Adrenal gland (tissue), 12 donors: ENCODE results near the gene FOXJ3. TPM values are rescaled to one million over a fixed set of nuclear protein-coding genes. Genes with fewer than 3 reads are reported as not detected.

Experiments
- DNase-seq, 7 donors: peaks; one replicate each; pipeline ENCODE4 v3.0.0-alpha.2; 2019 to 2020
- H3K27ac ChIP-seq, 5 donors: fragments of 200-600 bp; sonication (generic) in 4 of 5; 1 replicate in 3 of 5; 2 replicates in 2 of 5; pipeline versions ENCODE4 v1.5.1 to v1.8.0; 2016 to 2020; ENCODE audit warnings: mild to moderate bottlenecking in 1 of 5
- H3K27me3 ChIP-seq: fragments of 200-600 bp; 2 replicates; pipeline ENCODE4 v1.8.0; 2021
- H3K36me3 ChIP-seq, 2 donors: fragments of 200-600 bp; replicated peaks in 1 of 2; 1 replicate in 1 of 2; 2 replicates in 1 of 2; pipeline versions ENCODE4 v1.5.1 to v1.8.0; 2018 to 2022
- H3K4me1 ChIP-seq, 2 donors: fragments of 200-600 bp; replicated peaks in 1 of 2; 1 replicate in 1 of 2; 2 replicates in 1 of 2; pipeline versions ENCODE4 v1.5.1 to v1.8.0; 2018 to 2021
- H3K4me3 ChIP-seq, 4 donors: fragments of 200-600 bp; sonication (generic) in 3 of 4; one replicate each; pipeline ENCODE4 v1.5.1; 2016 to 2018
- H3K9me3 ChIP-seq, 3 donors: fragments of 200-600 bp; sonication (generic) in 1 of 3; replicated peaks in 1 of 3; 1 replicate in 2 of 3; 2 replicates in 1 of 3; pipeline versions ENCODE4 v1.5.1 to v1.8.0; 2016 to 2021
- CTCF ChIP-seq, 6 experiments: fragments of 450-650 bp in 4 of 6; fragments of 200-600 bp in 2 of 6; sonication (generic) in 1 of 6; IDR thresholded peaks; 1 replicate in 5 of 6; 2 replicates in 1 of 6; pipeline versions ENCODE4 v1.5.1 to v1.8.0; 2016 to 2021; ENCODE audit warnings: antibody characterized with exemption in 6 of 6, mild to moderate bottlenecking in 2 of 6, moderate library complexity in 1 of 6
- POLR2A ChIP-seq, 2 donors: fragments of 450-650 bp; IDR thresholded peaks; one replicate each; pipeline ENCODE4 v1.6.1; 2017; ENCODE audit warnings: antibody characterized with exemption in 2 of 2, mild to moderate bottlenecking in 2 of 2, moderate library complexity in 1 of 2
- WGBS, 4 donors: extraction: QIAGEN DNeasy Blood & Tissue Kit in 2 of 4; methylation state at CpG; one replicate each; pipeline versions ENCODE4 v1.1.5 to v1.1.7; 2013 to 2017; 5-methylcytosine and 5-hydroxymethylcytosine counted together
- intact Hi-C, 2 donors: fragments of 100-400 bp; cut with DNase I; formaldehyde crosslinking; loops; one replicate each; pipeline versions ENCODE4 v1.14.1 to v1.15.0; 2022 to 2023
- polyA plus RNA-seq, 3 donors: library from polyadenylated mRNA; stranded (reverse); fragments of 200-250 nt in 2 of 3; fragments of 350-450 nt in 1 of 3; fragmentation: Illumina TruSeq in 1 of 3; extraction: RNeasy Lipid Tissue Mini Kit (QIAGEN cat#74804) in 1 of 3; gene quantifications; one replicate each; pipeline ENCODE4 v1.2.3, GENCODE V29; 2013 to 2014
- total RNA-seq, 9 donors: library from RNA; depleted of rRNA in 4 of 9; stranded (reverse); fragments of >200 nt in 4 of 9; fragments of 120-200 nt in 1 of 9; fragmentation: NEBNext Ultra II Directional in 1 of 9; extraction: Animal tissue kit (Norgen Biotek cat#: 25700) in 1 of 9; gene quantifications; one replicate each; pipeline versions ENCODE4 v1.1.0 to v1.2.4, GENCODE V29; 2013 to 2023
- donor health status: healthy with polysubstance abuse.
- donor health status: Bipolar disorder and iron deficiency.
- donor health status: DM: yes; HTN: yes; CAD: no.
- donor health status: DM: no; HTN: no; CAD: no.
- donor health status: DM: no; HTN: no; CAD: no.
- donor health status: DM: yes; HTN: yes; CAD: no.

FOXJ3 gene
- total and polyA plus RNA-seq, 12 donors: 8.4 to 58.5 (median 33.4) TPM

GRCh38 chr1:42343049-42343448 is 8.0 kb upstream of the FOXJ3 start:
- WGBS, 4 donors: 59 to 79% (median 70%) methylated on average over 5 of the region's 5 CpGs
- DNase-seq: no peak
- Histone ChIP-seq H3K4me3 (no peak overlapping the region), H3K9me3 (no peaks in the 10 kb centered on the region), H3K27me3 (no peaks in the 10 kb centered on the region), H3K4me1 (no peaks in the 10 kb centered on the region), H3K27ac (no peak overlapping the region), H3K36me3 (no peaks in the 10 kb centered on the region)
- intact Hi-C loops: loop anchor here in 1 of 2 donors (10.0 kb wide), 1 partner anchor 122 kb away; the partner anchor contains the start of gene CCDC30
- TF ChIP-seq POLR2A (IDR thresholded peaks at IDR 0.05) (no peak), CTCF (IDR thresholded peaks at IDR 0.05) (no peak)

- WGBS, 4 donors: 84 to 94% (median 91%) methylated on average over 1 of the region's 1 CpG
- H3K4me3 ChIP-seq: no peak overlapping the region
- no peak for TF ChIP-seq CTCF (IDR thresholded peaks at IDR 0.05)
- TF ChIP-seq POLR2A (IDR thresholded peaks at IDR 0.05): no peak
- intact Hi-C loops: loop anchor here in 1 of 2 donors (10.0 kb wide), 1 partner anchor 124 kb away; the partner anchor contains the start of gene CCDC30
- DNase-seq: no peak
- peaks cover 3 to 5% of the 10 kb centered on the region in 2 donors for H3K4me1 ChIP-seq
- no peaks in the 10 kb centered on the region for H3K27me3 ChIP-seq
- no peaks in the 10 kb centered on the region for H3K36me3 ChIP-seq
- H3K27ac ChIP-seq: no peak overlapping the region
- H3K9me3 ChIP-seq: no peaks in the 10 kb centered on the region
Measured at GRCh38 chr1:42340901-42341300, 5.9 kb upstream of the FOXJ3 start.

- Histone ChIP-seq H3K9me3 (no peaks in the 10 kb centered on the region), H3K27me3 (no peaks in the 10 kb centered on the region), H3K27ac (no peak overlapping the region), H3K4me1 (peaks cover 6% of the 10 kb centered on the region in 2 donors), H3K36me3 (no peaks in the 10 kb centered on the region), H3K4me3 (no peak overlapping the region)
- intact Hi-C loops: loop anchor here in 1 of 2 donors (10.0 kb wide), 1 partner anchor 125 kb away; the partner anchor contains the start of gene CCDC30
- WGBS, 4 donors: 73 to 86% (median 76%) methylated on average over 2 of the region's 2 CpGs
- no peak for TF ChIP-seq POLR2A (IDR thresholded peaks at IDR 0.05)
- DNase-seq: no peak
Measured at GRCh38 chr1:42340093-42340492, 5.1 kb upstream of the FOXJ3 start.

- WGBS, 4 donors: 75 to 81% (median 79%) methylated on average over 6 of the region's 6 CpGs
- DNase-seq: no peak
Measured at GRCh38 chr1:42336978-42337377, 1.9 kb upstream of the FOXJ3 start.

GRCh38 chr1:42335809-42336518 is 929 bp upstream of the FOXJ3 start:
- intact Hi-C loops: loop anchor here in 1 of 2 donors (10.0 kb wide), 2 partner anchors 71 to 161 kb away; no protein-coding TSS in a partner anchor
- peak in 2 of 7 donors; percentile 21 to 30 for DNase-seq
- Histone ChIP-seq H3K4me1 (peaks cover 18 to 28% of the 10 kb centered on the region in 2 donors), H3K27me3 (no peaks in the 10 kb centered on the region), H3K9me3 (no peaks in the 10 kb centered on the region), H3K4me3 (peak overlapping the region in 3 of 4 donors; percentile 0 to 98 (median 97)), H3K27ac (peak overlapping the region in 3 of 5 donors; percentile 89 to 97 (median 92)), H3K36me3 (no peaks in the 10 kb centered on the region)
- 12 to 26% (median 14%) methylated on average over 9 of the region's 9 CpGs for WGBS, 4 donors
- TF ChIP-seq POLR2A (IDR thresholded peaks at IDR 0.05) (no peak), CTCF (IDR thresholded peaks at IDR 0.05) (no peak)

More at GRCh38 chr1:42336978-42337377, 1.9 kb upstream of the FOXJ3 start:
- H3K27me3 ChIP-seq: no peaks in the 10 kb centered on the region
- peaks cover 18 to 28% of the 10 kb centered on the region in 2 donors for H3K4me1 ChIP-seq
- H3K4me3 ChIP-seq: no peak overlapping the region
- no peak for TF ChIP-seq POLR2A (IDR thresholded peaks at IDR 0.05)
- no peaks in the 10 kb centered on the region for H3K9me3 ChIP-seq
- intact Hi-C loops: loop anchor here in 1 of 2 donors (10.0 kb wide), 2 partner anchors 72 to 162 kb away; no protein-coding TSS in a partner anchor
- H3K27ac ChIP-seq: no peak overlapping the region
- no peaks in the 10 kb centered on the region for H3K36me3 ChIP-seq
